HL-60 (cell line): ENCODE results near the gene KLHL30.
A peak's percentile ranks its signal among the peaks of the same experiment; 100 is the strongest.

Source experiments
- DNase-seq, 2 experiments: peaks; one replicate each; pipeline ENCODE4 v3.0.0-alpha.2; 2010 to 2020; ENCODE audit warnings: low read depth in 1 of 2, low spot score in 1 of 2
- H3K27ac ChIP-seq: fragments of 250-450 bp; sonication (Bioruptor Pico); replicated peaks from 2 replicates; pipeline ENCODE4 v1.5.1; 2020; ENCODE audit warnings: mild to moderate bottlenecking, moderate library complexity
- H3K27me3 ChIP-seq: fragments of 250-450 bp; sonication (Bioruptor Pico); 2 replicates; pipeline ENCODE4 v1.5.1; 2021; ENCODE audit warnings: mild to moderate bottlenecking, moderate library complexity; ENCODE audit not compliant: insufficient read depth, poor library complexity, severe bottlenecking
- H3K4me3 ChIP-seq: replicated peaks from 2 replicates; pipeline ENCODE4 v1.5.1; 2011; ENCODE audit warnings: mild to moderate bottlenecking, control low read depth, low read length; ENCODE audit not compliant: insufficient read depth
- GABPA ChIP-seq: IDR thresholded peaks from 2 replicates; pipeline ENCODE4 v1.6.1; 2012; ENCODE audit warnings: low read depth
- POLR2AphosphoS5 ChIP-seq: IDR thresholded peaks from 2 replicates; pipeline ENCODE4 v1.6.1; 2012; ENCODE audit warnings: low read depth
- SPI1 ChIP-seq: IDR thresholded peaks from 2 replicates; pipeline ENCODE4 v1.6.1; 2012; ENCODE audit warnings: low read depth, mild to moderate bottlenecking, borderline replicate concordance
- TF ChIP-seq, protein P1 (sequence below): IDR thresholded peaks from 2 replicates; pipeline ENCODE4 v1.6.1; 2012; ENCODE audit warnings: low read depth; ENCODE audit not compliant: insufficient replicate concordance
- TF ChIP-seq, protein P2 (sequence below): IDR thresholded peaks from one replicate; pipeline ENCODE4 v1.5.1; 2011; ENCODE audit warnings: low read length, control low read depth, inconsistent platforms; ENCODE audit not compliant: insufficient read depth

The KLHL30 gene

GRCh38 chr2:238158509-238159070 lies 20.1 kb downstream of the KLHL30 start, which contains the start of gene ERFE:
Gene ERFE (plus strand): TSS chr2:238158970. CDS start chr2:238159008, 38 bp downstream.
- DNase-seq, result peak in 1 of 2 experiments; percentile 37

GRCh38 chr2:238159071-238159539 lies 20.6 kb downstream of the KLHL30 start:
- no peak overlapping the region for H3K27ac ChIP-seq
- no peak for DNase-seq
- H3K4me3 ChIP-seq, result peak overlapping the region; percentile 24; the same call in 1 of the 2 replicates
- no peak for TF ChIP-seq POLR2AphosphoS5
- no peak for TF ChIP-seq GABPA
- TF ChIP-seq, protein P1, sequence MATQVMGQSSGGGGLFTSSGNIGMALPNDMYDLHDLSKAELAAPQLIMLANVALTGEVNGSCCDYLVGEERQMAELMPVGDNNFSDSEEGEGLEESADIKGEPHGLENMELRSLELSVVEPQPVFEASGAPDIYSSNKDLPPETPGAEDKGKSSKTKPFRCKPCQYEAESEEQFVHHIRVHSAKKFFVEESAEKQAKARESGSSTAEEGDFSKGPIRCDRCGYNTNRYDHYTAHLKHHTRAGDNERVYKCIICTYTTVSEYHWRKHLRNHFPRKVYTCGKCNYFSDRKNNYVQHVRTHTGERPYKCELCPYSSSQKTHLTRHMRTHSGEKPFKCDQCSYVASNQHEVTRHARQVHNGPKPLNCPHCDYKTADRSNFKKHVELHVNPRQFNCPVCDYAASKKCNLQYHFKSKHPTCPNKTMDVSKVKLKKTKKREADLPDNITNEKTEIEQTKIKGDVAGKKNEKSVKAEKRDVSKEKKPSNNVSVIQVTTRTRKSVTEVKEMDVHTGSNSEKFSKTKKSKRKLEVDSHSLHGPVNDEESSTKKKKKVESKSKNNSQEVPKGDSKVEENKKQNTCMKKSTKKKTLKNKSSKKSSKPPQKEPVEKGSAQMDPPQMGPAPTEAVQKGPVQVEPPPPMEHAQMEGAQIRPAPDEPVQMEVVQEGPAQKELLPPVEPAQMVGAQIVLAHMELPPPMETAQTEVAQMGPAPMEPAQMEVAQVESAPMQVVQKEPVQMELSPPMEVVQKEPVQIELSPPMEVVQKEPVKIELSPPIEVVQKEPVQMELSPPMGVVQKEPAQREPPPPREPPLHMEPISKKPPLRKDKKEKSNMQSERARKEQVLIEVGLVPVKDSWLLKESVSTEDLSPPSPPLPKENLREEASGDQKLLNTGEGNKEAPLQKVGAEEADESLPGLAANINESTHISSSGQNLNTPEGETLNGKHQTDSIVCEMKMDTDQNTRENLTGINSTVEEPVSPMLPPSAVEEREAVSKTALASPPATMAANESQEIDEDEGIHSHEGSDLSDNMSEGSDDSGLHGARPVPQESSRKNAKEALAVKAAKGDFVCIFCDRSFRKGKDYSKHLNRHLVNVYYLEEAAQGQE, result no peak
- TF ChIP-seq SPI1, result no peak
- TF ChIP-seq, protein P2, sequence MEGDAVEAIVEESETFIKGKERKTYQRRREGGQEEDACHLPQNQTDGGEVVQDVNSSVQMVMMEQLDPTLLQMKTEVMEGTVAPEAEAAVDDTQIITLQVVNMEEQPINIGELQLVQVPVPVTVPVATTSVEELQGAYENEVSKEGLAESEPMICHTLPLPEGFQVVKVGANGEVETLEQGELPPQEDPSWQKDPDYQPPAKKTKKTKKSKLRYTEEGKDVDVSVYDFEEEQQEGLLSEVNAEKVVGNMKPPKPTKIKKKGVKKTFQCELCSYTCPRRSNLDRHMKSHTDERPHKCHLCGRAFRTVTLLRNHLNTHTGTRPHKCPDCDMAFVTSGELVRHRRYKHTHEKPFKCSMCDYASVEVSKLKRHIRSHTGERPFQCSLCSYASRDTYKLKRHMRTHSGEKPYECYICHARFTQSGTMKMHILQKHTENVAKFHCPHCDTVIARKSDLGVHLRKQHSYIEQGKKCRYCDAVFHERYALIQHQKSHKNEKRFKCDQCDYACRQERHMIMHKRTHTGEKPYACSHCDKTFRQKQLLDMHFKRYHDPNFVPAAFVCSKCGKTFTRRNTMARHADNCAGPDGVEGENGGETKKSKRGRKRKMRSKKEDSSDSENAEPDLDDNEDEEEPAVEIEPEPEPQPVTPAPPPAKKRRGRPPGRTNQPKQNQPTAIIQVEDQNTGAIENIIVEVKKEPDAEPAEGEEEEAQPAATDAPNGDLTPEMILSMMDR, result no peak
- peaks cover 26% of the 10 kb centered on the region for H3K27me3 ChIP-seq

More at GRCh38 chr2:238158509-238159070, 20.1 kb downstream of the KLHL30 start, which contains the start of gene ERFE:
- no peak within 1 kb of the TSS for H3K27ac ChIP-seq
- peak within 1 kb of the TSS; percentile 24; the same call in 1 of the 2 replicates for H3K4me3 ChIP-seq
- peaks cover 26% of the 10 kb centered on the region for H3K27me3 ChIP-seq
- TF ChIP-seq, protein P2, result no peak
- TF ChIP-seq POLR2AphosphoS5 (no peak), GABPA (no peak), SPI1 (no peak)
- TF ChIP-seq, protein P1, result no peak

GRCh38 chr2:238159661-238160205 lies 21.3 kb downstream of the KLHL30 start:
- Histone ChIP-seq H3K27ac (no peak overlapping the region), H3K27me3 (peaks cover 31% of the 10 kb centered on the region), H3K4me3 (no peak overlapping the region)
- TF ChIP-seq, protein P1, result no peak
- TF ChIP-seq, protein P2, result no peak
- TF ChIP-seq GABPA (no peak), POLR2AphosphoS5 (no peak), SPI1 (no peak)
- DNase-seq, result no peak
